ENCODE measurements around the gene MIS12.

DNA sequence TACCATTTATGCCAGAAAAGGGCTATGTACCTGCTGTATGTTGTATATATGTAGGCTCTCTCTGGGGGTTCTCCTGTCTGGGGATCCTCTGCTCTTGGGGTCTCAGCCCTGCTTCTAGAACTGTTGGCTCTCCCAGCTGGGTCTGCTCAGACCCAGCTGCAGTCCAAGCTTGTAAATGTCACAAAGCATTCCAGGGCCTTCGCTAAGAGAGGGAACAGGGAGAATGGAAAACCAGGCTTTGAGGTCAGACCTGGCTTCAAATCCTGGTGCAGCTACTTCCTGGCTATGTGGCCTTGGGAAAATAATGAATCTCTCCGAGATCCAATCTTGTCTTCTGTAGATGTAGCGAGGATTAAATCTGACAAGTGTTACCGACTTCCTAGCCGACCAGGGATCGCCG is 54.0 kb downstream of the MIS12 start:
- no peak for TF ChIP-seq POLR2A (IDR thresholded peaks at IDR 0.05)
- TF ChIP-seq, protein P1, sequence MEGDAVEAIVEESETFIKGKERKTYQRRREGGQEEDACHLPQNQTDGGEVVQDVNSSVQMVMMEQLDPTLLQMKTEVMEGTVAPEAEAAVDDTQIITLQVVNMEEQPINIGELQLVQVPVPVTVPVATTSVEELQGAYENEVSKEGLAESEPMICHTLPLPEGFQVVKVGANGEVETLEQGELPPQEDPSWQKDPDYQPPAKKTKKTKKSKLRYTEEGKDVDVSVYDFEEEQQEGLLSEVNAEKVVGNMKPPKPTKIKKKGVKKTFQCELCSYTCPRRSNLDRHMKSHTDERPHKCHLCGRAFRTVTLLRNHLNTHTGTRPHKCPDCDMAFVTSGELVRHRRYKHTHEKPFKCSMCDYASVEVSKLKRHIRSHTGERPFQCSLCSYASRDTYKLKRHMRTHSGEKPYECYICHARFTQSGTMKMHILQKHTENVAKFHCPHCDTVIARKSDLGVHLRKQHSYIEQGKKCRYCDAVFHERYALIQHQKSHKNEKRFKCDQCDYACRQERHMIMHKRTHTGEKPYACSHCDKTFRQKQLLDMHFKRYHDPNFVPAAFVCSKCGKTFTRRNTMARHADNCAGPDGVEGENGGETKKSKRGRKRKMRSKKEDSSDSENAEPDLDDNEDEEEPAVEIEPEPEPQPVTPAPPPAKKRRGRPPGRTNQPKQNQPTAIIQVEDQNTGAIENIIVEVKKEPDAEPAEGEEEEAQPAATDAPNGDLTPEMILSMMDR (IDR thresholded peaks at IDR 0.05) = no peak
